ENCODE data around the gene NDUFAF2. TPM values are rescaled to one million over a fixed set of nuclear protein-coding genes. Genes with fewer than 3 reads are reported as not detected.

NDUFAF2 gene
- total RNA-seq, 2 experiments from 2014 or later, result 41.2 to 46.6 TPM

DNA sequence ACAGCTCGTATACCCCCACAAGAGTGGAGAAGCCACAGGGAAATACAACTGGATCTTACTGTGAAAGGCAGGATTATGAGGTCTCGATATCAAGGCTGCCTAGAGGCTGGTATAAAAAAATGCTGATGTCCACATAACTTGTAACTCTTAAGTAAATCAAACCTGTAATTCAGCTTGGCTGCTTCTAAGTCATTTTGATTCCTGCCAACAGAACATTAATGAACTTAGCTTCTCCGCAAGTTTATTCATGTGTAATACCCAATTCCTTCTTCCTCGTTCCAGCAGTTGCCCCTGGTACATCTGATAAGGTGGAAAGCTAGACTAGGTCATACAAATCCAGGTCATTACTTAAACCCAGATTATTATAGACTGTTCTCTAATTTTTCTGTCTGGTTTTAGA is 233.7 kb downstream of the NDUFAF2 start:
- no peak overlapping the region for H3K27ac Mint-ChIP-seq
- ChIA-PET CTCF (interaction anchor here (1.4 kb wide), 1 partner anchor 10 kb away, joined by 5 read pairs; no protein-coding TSS in a partner anchor), POLR2A (no interaction called here)
- no peak for DNase-seq
- no peak for ATAC-seq
- no peak overlapping the region for H3K4me3 Mint-ChIP-seq
- no peaks in the 10 kb centered on the region for H3K36me3 Mint-ChIP-seq (ENCODE audit: low read depth)
- intact Hi-C loops (cut with micrococcal nuclease), result no loop called here
- H3K27me3 Mint-ChIP-seq, result peaks cover 2% of the 10 kb centered on the region
- H3K9me3 Mint-ChIP-seq, result no peaks in the 10 kb centered on the region
- TF ChIP-seq, protein P1, sequence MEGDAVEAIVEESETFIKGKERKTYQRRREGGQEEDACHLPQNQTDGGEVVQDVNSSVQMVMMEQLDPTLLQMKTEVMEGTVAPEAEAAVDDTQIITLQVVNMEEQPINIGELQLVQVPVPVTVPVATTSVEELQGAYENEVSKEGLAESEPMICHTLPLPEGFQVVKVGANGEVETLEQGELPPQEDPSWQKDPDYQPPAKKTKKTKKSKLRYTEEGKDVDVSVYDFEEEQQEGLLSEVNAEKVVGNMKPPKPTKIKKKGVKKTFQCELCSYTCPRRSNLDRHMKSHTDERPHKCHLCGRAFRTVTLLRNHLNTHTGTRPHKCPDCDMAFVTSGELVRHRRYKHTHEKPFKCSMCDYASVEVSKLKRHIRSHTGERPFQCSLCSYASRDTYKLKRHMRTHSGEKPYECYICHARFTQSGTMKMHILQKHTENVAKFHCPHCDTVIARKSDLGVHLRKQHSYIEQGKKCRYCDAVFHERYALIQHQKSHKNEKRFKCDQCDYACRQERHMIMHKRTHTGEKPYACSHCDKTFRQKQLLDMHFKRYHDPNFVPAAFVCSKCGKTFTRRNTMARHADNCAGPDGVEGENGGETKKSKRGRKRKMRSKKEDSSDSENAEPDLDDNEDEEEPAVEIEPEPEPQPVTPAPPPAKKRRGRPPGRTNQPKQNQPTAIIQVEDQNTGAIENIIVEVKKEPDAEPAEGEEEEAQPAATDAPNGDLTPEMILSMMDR (IDR thresholded peaks at IDR 0.05), result no peak
- H3K4me1 Mint-ChIP-seq (ENCODE audit: low read depth), result peaks cover 5% of the 10 kb centered on the region

DNA sequence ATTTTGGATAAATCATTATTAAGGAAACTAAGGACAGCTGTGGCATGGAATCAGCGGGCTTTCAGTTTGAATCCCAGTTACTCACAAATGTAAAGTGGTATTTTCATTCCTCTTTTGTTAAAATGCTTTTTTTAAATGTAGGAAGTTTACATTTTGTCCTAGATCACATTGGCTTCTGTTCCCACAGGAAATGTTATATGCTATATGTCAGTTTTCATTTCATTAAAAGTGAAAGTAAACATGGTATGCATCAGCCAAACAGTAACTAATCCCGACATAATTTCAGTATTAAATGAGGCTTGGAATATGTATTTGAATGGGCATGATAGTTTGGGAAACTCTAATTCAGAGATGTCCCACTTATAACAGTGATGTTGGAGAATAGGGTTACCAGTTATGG is 235.9 kb downstream of the NDUFAF2 start:
- TF ChIP-seq, protein P1 (IDR thresholded peaks at IDR 0.05), result no peak
- H3K9me3 Mint-ChIP-seq, result no peaks in the 10 kb centered on the region
- peaks cover 5% of the 10 kb centered on the region for H3K4me1 Mint-ChIP-seq (ENCODE audit: low read depth)
- ATAC-seq (no peak), DNase-seq (no peak)
- H3K4me3 Mint-ChIP-seq, result no peak overlapping the region
- CTCF ChIA-PET, result no interaction called here
- peaks cover 2% of the 10 kb centered on the region for H3K27me3 Mint-ChIP-seq
- no peak overlapping the region for H3K27ac Mint-ChIP-seq
- intact Hi-C loops (cut with micrococcal nuclease), result no loop called here
- POLR2A ChIA-PET, result no interaction called here
- no peaks in the 10 kb centered on the region for H3K36me3 Mint-ChIP-seq (ENCODE audit: low read depth)

DNA sequence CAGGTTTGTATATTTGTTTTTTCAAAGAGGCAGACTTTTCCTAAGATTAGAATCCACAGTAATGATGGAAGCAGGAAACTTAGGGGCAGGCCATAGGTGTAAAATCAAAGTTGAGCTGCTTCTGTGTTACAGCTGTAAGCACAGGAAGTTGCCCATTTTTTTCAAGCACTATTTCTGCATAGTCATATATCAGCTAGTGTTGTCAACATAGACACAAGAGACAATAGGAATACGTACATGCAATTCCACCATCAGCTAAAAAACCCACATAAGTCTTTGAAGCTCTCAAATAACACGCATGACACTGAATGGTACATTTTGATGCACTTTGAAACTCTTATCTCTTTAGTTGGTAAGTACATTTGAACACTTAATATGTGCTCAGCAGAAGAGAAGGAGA is 237.4 kb downstream of the NDUFAF2 start:
- TF ChIP-seq, protein P1 (IDR thresholded peaks at IDR 0.05), result no peak
- intact Hi-C loops (cut with micrococcal nuclease), result no loop called here
- Mint-ChIP-seq H3K36me3 (ENCODE audit: low read depth) (no peaks in the 10 kb centered on the region), H3K4me1 (ENCODE audit: low read depth) (peaks cover 5% of the 10 kb centered on the region), H3K4me3 (no peak overlapping the region), H3K9me3 (no peaks in the 10 kb centered on the region), H3K27me3 (peaks cover 2% of the 10 kb centered on the region), H3K27ac (no peak overlapping the region)
- DNase-seq, result no peak
- ChIA-PET POLR2A (no interaction called here), CTCF (interaction anchor here (0.6 to 1.6 kb wide), 2 partner anchors 13 to 477 kb away, joined by 3 to 5 read pairs; no protein-coding TSS in a partner anchor)
- ATAC-seq, result no peak

DNA sequence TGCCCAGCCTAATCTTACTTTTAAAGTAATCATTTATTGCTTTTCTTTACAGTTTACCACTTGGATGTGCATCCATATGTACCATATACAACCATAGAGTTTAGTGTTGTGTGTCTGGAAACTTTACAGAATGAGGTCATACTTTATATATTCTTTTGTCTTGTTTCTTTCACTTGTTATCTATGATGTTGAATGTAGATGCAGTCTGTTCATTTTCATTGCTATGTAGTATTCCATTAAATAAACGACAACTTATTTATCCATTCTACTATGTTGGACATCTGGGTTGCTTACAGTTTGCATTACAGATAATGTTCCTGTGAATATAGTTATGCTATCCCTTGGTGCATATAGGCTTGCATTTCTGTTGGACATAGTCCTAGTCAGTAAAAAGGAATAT is 238.5 kb downstream of the NDUFAF2 start:
- POLR2A ChIA-PET, result no interaction called here
- CTCF ChIA-PET, result interaction anchor here (1.6 kb wide), 1 partner anchor 475 kb away, joined by 5 read pairs; no protein-coding TSS in a partner anchor

DNA sequence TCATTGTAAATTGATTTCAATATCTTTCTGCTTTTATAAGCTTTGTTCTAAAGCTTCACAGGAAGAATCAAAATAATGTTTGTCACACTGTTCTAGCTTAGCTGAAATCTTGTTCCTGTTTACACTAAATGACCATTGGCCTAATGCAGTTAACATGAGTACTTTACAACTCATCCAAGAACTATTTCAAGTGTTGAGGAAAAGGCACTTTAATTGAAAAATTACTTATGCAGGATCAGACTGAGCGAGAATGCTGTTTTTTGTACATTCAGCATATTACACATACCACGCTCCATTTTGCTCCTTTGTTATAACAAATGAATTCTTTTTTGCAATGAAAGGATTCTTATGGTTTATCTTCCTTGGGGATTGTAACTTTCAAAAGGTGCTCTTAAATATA is 239.7 kb downstream of the NDUFAF2 start:
- Mint-ChIP-seq H3K4me1 (ENCODE audit: low read depth) (peaks cover 5% of the 10 kb centered on the region), H3K36me3 (ENCODE audit: low read depth) (no peaks in the 10 kb centered on the region), H3K27ac (no peak overlapping the region), H3K9me3 (no peaks in the 10 kb centered on the region), H3K27me3 (peaks cover 7% of the 10 kb centered on the region), H3K4me3 (no peak overlapping the region)
- no peak for DNase-seq
- ChIA-PET POLR2A (no interaction called here), CTCF (no interaction called here)
- intact Hi-C loops (cut with micrococcal nuclease), result no loop called here
- no peak for ATAC-seq
- TF ChIP-seq, protein P1 (IDR thresholded peaks at IDR 0.05), result no peak

More for the DNA sequence above, 238.5 kb downstream of the NDUFAF2 start:
- intact Hi-C loops (cut with micrococcal nuclease), result no loop called here
- peaks cover 1% of the 10 kb centered on the region for H3K27me3 Mint-ChIP-seq
- no peaks in the 10 kb centered on the region for H3K36me3 Mint-ChIP-seq (ENCODE audit: low read depth)
- no peaks in the 10 kb centered on the region for H3K9me3 Mint-ChIP-seq
- TF ChIP-seq, protein P1 (IDR thresholded peaks at IDR 0.05), result no peak
- no peak overlapping the region for H3K4me3 Mint-ChIP-seq
- no peak for DNase-seq
- ATAC-seq, result no peak
- H3K4me1 Mint-ChIP-seq (ENCODE audit: low read depth), result peaks cover 5% of the 10 kb centered on the region
- no peak overlapping the region for H3K27ac Mint-ChIP-seq
